Dedifferentiated amniotic fluid mesenchymal stem cell (primary cell): Measurements from ENCODE around the gene NABP1.

Source experiments
- DNase-seq: peaks from one replicate; pipeline ENCODE4 v3.0.0-alpha.2; 2016; ENCODE audit errors: extremely low spot score

NABP1 gene

DNA sequence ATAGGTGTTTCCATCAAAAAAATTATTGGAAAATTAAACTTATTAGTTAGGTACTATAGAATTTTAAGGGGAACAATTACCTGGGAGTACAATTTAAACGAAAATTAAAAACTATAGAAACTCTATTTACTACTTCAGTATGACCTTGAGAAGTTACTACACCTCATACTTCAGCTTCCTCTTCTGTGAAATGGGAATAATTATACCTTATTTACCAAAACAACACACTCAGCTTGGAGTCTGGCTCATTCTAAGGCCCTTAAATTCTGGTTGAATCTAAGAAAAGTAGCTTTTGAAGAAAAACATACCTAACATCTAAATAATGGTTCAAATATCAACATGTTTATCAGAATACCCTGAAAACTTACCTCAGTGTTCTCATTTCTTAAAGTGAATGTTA is 2.7 kb downstream of the NABP1 start:
- no peak for DNase-seq

DNA sequence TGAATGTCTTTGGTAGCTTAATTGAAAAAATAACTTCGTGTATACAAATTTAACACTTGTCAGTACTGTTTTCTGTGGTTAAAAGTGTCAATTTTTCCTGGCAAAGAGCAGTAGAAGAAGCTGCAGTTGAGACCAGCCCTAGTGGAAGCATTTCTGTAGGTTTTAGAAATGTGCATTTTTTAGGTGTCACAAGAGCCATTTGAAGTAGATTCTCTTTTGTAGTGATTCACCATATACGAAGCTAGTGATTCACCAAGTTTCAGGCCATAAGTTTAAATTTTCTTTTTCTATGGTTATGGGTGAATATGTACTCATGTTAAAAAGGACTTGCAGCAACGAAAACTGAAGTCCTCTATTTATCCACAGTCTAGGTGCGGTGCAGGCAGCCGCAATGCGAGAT is 4.2 kb downstream of the NABP1 start:
- DNase-seq = no peak

DNA sequence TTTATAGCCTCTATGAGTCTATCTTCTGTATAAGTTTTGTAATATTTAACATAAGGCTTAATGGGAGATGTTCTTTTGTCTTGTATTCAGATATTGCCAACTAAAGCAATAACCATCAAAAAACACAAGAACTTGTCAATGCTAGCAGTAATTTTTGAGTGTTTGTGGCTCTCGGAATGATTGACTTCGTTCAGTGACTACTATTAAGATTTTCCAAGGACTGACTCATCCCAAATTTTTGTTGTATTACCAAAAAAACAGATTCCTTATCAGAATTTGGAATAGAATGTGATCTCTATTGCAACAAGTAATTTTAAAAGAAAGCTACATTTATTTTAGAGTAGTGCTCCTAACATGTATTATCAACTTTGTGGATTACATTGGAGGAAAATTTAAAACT is 8.1 kb downstream of the NABP1 start:
- no peak for DNase-seq

DNA sequence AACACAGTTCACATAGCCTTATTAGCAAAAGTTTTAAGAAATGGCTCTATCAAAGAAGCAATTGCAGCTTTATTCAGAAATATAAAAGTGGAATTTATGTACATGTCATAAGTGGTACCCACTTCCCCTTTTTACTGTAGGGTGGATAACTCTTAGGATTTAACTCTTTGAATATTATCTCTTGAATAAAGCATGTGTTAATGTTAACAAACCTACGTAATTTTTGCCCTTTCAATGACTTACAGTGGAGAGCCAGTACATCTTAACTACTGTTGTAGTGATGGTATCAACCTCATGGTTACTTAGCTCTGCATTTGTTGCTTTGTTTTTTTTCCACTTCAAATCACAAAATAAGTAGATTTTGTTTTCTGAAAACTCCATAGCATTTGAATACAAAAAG is 8.8 kb downstream of the NABP1 start:
- DNase-seq = no peak

DNA sequence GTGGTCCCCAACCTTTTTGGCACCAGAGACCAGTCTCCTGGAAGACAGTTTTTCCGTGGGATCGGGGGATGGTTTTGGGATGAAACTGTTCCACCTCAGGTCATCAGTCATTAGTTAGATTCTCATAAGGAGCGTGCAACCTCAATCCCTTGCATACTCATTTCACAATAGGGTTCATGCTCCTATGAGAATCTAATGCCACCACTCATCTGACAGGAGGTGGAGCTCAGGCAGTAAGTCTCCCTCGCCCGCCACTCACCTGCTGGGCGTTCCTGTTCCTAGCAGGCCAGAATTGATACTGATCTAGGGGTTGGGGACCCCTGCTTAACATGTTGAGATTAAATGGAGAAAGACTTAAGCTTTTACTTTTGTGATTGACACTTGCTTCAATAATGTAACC is 9.9 kb downstream of the NABP1 start:
- DNase-seq = no peak

DNA sequence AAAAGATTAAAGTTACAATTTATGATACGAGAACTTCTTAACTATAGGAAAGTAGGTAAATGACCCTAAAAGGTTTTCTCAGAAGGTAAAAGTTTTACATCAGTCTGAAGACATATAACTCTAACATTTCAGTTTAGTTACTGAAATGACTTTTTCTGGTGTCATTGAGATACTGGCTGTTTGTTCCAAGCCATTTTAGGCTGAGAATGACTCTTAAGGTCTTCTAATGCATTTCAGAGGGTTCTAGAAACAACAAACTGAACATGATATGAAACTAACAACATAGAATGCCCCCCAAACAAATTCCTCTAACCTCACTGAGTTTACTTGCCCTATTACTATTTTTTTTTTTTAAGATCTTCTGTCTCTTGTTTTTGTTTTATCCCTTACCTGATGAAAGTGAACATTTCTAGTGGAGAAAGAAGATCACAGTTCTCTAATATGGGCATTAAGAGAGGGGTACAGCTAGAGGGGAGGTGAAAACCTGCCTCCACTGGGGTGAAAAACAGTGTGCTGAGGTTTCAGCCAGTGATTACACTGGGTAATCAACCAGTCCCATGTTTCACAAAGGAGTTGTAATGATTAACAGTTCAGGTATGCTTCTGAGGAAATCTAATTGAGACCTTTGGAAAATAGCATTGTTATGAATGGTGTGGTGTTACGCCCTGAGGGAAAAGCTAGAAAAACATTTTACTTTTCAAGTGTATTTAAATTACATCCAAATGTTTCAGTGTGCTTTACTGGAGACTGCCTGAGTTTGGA is 11.2 kb downstream of the NABP1 start:
- peak; percentile 95 for DNase-seq

DNA sequence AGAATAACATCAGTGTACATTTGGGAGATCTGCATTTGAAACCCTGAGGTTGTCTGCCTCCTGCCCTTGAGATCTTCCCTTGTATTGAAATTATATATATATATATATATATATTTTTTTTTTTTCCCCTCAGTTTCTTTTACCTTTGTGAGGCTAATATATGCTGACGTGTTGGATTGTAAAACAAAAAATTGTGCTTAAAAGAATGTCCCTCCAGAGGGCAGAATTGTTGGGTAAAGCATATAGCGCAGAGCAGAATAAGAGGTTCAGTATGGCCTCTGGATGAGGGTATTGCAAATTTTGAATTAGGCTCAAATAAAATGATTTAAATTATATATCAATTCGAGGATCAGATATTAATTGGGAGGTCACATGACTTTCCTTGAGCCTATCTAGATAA is 12.4 kb downstream of the NABP1 start:
- no peak for DNase-seq

- DNase-seq = peak; percentile 89
Measured at GRCh38 chr2:191691016-191691735, 13.2 kb downstream of the NABP1 start.

DNA sequence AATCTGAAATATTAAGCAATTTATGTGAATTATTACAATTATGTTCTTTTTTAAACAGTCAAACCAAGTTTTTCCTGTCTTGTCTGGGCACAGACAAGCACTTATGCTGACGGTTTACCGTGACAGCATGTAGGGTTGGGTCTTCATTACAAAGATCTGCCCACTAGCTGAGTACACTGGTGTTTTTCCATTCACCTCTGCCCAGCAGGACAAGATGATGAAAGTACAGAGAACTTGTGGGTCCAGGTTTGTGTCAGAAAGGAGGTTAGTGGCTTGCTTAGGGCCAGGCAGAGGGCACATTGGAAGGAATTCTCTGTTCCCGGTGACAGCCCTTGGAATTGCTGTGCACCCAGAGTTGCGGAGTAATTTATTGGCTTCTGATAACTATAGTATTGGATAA is 14.0 kb downstream of the NABP1 start:
- no peak for DNase-seq

- DNase-seq = no peak
Measured at GRCh38 chr2:191692502-191693115, 14.7 kb downstream of the NABP1 start.

DNA sequence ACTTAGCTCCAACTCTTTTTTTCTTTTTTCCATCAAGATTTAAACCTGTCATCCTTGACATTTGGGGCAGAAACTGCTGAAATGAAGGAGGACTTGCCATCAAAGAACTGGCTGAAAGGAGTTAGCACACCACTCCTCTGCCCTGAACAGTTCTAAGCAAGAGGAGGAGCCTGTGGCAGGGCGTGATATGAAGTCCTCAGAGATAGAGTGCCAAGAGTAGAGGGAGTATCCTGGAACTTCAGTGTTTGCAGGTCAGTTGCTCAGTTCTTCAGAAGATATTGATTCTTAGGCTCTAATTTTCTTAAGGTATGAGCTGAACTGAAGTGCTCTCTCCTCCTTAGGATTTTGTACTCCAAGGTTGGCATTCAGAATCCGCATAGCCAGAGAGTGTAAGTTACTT is 15.2 kb downstream of the NABP1 start:
- no peak for DNase-seq

DNA sequence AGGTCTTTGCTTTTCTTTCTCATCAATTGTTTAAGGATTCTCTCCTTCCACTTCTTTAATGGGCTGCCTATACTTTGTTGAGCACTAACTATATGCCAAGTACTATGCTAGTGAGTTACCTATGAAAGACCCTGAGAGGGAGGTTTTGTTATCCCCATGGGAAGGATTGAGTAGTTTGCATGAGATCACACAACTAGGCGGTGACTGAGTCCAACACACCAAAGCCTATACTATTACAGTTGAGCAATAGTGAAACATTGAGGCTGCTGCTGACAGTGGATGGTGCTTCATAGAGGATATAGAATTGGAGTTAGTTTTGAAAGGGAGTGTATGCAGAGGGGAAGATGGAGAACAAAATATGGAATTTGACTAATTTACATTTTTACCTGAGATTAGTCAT is 15.8 kb downstream of the NABP1 start:
- DNase-seq = no peak

DNA sequence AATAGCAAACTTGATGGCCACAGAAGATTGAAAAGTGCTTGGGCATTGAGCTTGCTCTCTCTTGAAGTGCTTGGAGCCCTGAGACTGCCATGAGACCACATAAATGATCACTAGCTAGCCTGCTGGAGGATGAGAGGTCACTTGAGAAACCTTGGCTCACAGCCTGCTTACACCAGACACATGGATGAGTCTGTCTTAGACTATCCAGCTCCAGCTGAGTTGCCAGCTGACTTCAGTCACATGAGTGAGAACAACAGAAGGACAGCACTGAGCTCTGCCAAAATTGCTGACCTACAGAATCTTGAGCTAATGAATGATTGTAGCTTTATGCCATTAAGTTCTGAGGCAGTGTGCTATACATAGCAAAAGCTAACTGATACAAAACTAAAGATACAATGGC is 18.1 kb downstream of the NABP1 start:
- DNase-seq = no peak

DNA sequence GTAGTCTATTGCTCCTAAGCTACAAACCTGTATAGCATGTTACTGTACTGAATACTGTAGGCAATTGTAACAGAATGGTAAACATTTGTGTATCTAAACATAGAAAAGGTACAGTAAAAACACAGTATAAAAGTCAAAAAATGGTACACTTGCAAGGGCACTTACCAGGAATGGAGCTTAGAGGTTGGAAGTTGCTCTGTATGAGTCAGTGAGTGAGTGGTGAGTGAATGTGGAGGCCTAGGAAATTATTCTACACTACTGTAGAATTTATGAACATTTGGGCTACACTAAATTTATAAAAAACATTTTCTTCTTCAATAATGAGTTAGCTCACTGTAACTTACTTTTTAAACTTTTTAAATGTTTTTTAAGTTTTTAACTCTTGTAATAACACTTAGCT is 19.0 kb downstream of the NABP1 start:
- DNase-seq = no peak

GRCh38 chr2:191697870-191698269 is 19.9 kb downstream of the NABP1 start:
- DNase-seq = no peak

GRCh38 chr2:191699341-191699945 is 21.5 kb downstream of the NABP1 start:
- no peak for DNase-seq

DNA sequence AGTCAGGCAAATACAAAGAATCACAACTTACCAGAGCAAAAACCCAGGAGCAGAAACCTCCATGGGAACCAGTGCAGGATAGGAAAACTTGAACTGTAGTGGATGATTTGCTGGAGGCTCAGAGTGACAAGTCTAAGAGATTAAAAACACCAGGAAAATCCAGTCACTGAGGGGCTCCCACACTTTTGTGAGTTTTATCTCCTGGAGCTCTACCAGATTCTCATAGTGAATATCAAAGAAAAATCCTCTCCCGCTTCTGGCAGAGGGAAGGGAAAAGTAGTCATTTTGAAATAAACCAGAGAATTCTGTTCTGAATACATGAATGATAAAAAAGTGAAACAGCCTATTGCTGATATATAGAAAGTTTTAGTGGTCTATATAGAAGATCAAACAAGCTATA is 23.1 kb downstream of the NABP1 start:
- no peak for DNase-seq

- no peak for DNase-seq
Measured at GRCh38 chr2:191701696-191702095, 23.8 kb downstream of the NABP1 start.

GRCh38 chr2:191703079-191703725 is 25.3 kb downstream of the NABP1 start:
- no peak for DNase-seq

DNA sequence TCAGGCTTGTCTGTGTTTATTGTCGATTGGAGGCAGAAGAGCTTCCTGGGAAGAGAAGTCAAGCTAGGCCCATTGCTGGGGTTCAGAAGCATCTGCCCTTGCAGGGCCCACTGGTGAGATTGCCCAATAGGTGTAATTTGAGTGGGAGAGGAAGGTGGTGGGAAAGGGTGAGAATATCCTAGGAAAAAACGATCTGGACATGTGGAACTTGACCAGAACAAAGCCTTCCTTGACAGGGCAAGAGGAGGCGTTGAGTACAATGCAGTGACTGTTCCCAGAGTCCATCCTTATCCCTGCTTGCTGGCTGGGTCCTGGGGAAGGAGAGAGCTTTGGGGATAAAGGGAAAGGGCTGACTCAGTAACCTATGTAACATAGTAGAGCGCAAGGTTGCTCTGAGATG is 27.1 kb downstream of the NABP1 start:
- no peak for DNase-seq

- DNase-seq = no peak
Measured at GRCh38 chr2:191705701-191706100, 27.8 kb downstream of the NABP1 start.

DNA sequence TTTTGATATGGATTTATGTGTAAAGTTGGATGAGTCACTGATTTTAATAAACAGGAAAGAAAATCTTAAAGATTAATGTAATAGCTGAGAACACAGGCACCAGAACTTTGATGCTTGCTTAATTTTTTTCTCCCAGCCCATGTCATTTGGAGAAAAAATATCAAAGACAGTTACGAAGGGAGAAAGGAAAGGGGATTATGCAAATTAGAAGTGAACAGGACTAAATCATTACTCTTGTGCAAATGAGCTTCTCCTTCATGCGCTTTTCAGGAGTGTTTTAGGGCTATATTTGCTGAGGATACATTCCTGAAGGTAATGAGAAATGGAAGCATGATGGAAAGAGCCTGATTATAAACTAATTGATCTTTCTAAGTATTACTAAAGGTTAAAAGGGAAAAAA is 28.9 kb downstream of the NABP1 start:
- DNase-seq = no peak
